NCI-H1694 (cell line): ENCODE results near the gene EOGT.

ENCODE experiments used
- DNase-seq: peaks from one replicate; lab custom pipeline; 2025; lab: John Stamatoyannopoulos, UW

Gene EOGT

GRCh38 chr3:68963376-68963775, 50.1 kb downstream of the EOGT start:
- no peak for DNase-seq

- DNase-seq: no peak
These were observed 54.6 kb downstream of the EOGT start for GRCh38 chr3:68958932-68959331.

- no peak for DNase-seq
These were observed 55.6 kb downstream of the EOGT start for GRCh38 chr3:68957895-68958294.

GRCh38 chr3:68953816-68954444, 59.6 kb downstream of the EOGT start:
- no peak for DNase-seq

GRCh38 chr3:68945225-68945624, 68.3 kb downstream of the EOGT start:
- DNase-seq: no peak

- DNase-seq: no peak
These were observed 69.6 kb downstream of the EOGT start for GRCh38 chr3:68943753-68944500.

- DNase-seq: no peak
These were observed 72.4 kb downstream of the EOGT start for GRCh38 chr3:68941055-68941454.

GRCh38 chr3:68936856-68937255, 76.6 kb downstream of the EOGT start:
- no peak for DNase-seq

GRCh38 chr3:68935778-68936177, 77.7 kb downstream of the EOGT start:
- DNase-seq: no peak

- DNase-seq: no peak
These were observed 81.9 kb downstream of the EOGT start for GRCh38 chr3:68931406-68932149.
